ENCODE measurements around the gene SMAD6. TPM values are rescaled to one million over a fixed set of nuclear protein-coding genes. Genes with fewer than 3 reads are reported as not detected.

SMAD6 gene
- total and polyA plus RNA-seq, 10 of the 15 experiments (the other 5 are each of a cell fraction or from before 2014, with no cell fraction given): under 0.01 to 0.10 (median 0.03) TPM; not detected in 7

- POLR2A ChIA-PET: no interaction called here
- in situ Hi-C loops (cut with MboI) (no loop called here), intact Hi-C loops (cut with micrococcal nuclease; ENCODE audit: unreplicated experiment) (no loop called here)
- 31% methylated on average over 4 of the region's 4 CpGs for WGBS (ENCODE audit: insufficient coverage, insufficient replicate concordance, low lambda C conversion rate, missing lambda C conversion rate)
- FAIRE-seq (no peak), ATAC-seq (no peak), DNase-seq (ENCODE audit: low read depth, low spot score) (no peak)
- Histone ChIP-seq H3K4me1 (ENCODE audit: control insufficient read depth, insufficient read depth, low read length) (no peaks in the 10 kb centered on the region), H3K36me3 (ENCODE audit: control insufficient read depth in 2 of 2, insufficient read depth in 2 of 2, low read length in 1 of 2) (no peaks in the 10 kb centered on the region), H3K4me3 (no peak overlapping the region), H4K20me1 (ENCODE audit: control insufficient read depth, insufficient read depth) (no peaks in the 10 kb centered on the region), H3K9ac (ENCODE audit: control insufficient read depth, insufficient read depth, low read length) (no peak overlapping the region), H3K27ac (ENCODE audit: control insufficient read depth, insufficient read depth) (no peak overlapping the region), H3K4me2 (ENCODE audit: control insufficient read depth, insufficient read depth) (no peak overlapping the region), H3K27me3 (replicated peaks in 1 of 2; ENCODE audit: control insufficient read depth in 2 of 2, insufficient read depth in 2 of 2, low read length in 1 of 2) (no peaks in the 10 kb centered on the region), H2AFZ (ENCODE audit: control insufficient read depth, low read depth, low read length) (no peak overlapping the region), H3K9me3 (replicated peaks; ENCODE audit: control insufficient read depth, insufficient read depth, low read length) (no peaks in the 10 kb centered on the region), H3K79me2 (ENCODE audit: control insufficient read depth, insufficient read depth, low read length) (no peaks in the 10 kb centered on the region)
- no TSS peak for BruUV-seq (replicated peaks)
- CTCF ChIA-PET: interaction anchor here (1.2 kb wide), 1 partner anchor 44 kb away, joined by 3 read pairs; no protein-coding TSS in a partner anchor
- RAD21 ChIA-PET (ENCODE audit: unreplicated experiment): no interaction called here
- SMC1A ChIA-PET (ENCODE audit: uncharacterized antibody, unreplicated experiment): interaction anchor here (1.1 kb wide), 1 partner anchor 43 kb away, joined by 3 read pairs; no protein-coding TSS in a partner anchor
- no peak for TF ChIP-seq TBL1XR1 (IDR thresholded peaks at IDR 0.05; ENCODE audit: low read depth, low read length)
- TF ChIP-seq IRF4 (IDR thresholded peaks at IDR 0.05; ENCODE audit: low read depth, low read length): no peak
- TF ChIP-seq ZSCAN29 (IDR thresholded peaks at IDR 0.05): no peak
- no peak for TF ChIP-seq ZBED1 (IDR thresholded peaks at IDR 0.05; ENCODE audit: borderline replicate concordance)
- TF ChIP-seq RUNX3 (IDR thresholded peaks at IDR 0.05; ENCODE audit: low read length): no peak
- TF ChIP-seq RFX5 (IDR thresholded peaks at IDR 0.05; ENCODE audit: low read depth, low read length): no peak
- TF ChIP-seq ATF7 (IDR thresholded peaks at IDR 0.05; ENCODE audit: low read depth): no peak
- no peak for TF ChIP-seq ZNF622 (IDR thresholded peaks at IDR 0.05)
- TF ChIP-seq RBBP5 (conservative IDR thresholded peaks at IDR 0.05): no peak
- TF ChIP-seq EED (IDR thresholded peaks at IDR 0.05; ENCODE audit: low read depth): no peak
- no peak for TF ChIP-seq MYB (IDR thresholded peaks at IDR 0.05; ENCODE audit: borderline replicate concordance, low read depth, low read length)
- TF ChIP-seq RELB (IDR thresholded peaks at IDR 0.05; ENCODE audit: low read depth): no peak
- TF ChIP-seq, protein P1, sequence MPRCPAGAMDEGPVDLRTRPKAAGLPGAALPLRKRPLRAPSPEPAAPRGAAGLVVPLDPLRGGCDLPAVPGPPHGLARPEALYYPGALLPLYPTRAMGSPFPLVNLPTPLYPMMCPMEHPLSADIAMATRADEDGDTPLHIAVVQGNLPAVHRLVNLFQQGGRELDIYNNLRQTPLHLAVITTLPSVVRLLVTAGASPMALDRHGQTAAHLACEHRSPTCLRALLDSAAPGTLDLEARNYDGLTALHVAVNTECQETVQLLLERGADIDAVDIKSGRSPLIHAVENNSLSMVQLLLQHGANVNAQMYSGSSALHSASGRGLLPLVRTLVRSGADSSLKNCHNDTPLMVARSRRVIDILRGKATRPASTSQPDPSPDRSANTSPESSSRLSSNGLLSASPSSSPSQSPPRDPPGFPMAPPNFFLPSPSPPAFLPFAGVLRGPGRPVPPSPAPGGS (IDR thresholded peaks at IDR 0.05; ENCODE audit: borderline replicate concordance, insufficient read depth, low read depth, low read length, poor library complexity, severe bottlenecking): no peak
- no peak for TF ChIP-seq MTA3 (IDR thresholded peaks at IDR 0.05; ENCODE audit: borderline replicate concordance, low read length)
- TF ChIP-seq, protein P2, sequence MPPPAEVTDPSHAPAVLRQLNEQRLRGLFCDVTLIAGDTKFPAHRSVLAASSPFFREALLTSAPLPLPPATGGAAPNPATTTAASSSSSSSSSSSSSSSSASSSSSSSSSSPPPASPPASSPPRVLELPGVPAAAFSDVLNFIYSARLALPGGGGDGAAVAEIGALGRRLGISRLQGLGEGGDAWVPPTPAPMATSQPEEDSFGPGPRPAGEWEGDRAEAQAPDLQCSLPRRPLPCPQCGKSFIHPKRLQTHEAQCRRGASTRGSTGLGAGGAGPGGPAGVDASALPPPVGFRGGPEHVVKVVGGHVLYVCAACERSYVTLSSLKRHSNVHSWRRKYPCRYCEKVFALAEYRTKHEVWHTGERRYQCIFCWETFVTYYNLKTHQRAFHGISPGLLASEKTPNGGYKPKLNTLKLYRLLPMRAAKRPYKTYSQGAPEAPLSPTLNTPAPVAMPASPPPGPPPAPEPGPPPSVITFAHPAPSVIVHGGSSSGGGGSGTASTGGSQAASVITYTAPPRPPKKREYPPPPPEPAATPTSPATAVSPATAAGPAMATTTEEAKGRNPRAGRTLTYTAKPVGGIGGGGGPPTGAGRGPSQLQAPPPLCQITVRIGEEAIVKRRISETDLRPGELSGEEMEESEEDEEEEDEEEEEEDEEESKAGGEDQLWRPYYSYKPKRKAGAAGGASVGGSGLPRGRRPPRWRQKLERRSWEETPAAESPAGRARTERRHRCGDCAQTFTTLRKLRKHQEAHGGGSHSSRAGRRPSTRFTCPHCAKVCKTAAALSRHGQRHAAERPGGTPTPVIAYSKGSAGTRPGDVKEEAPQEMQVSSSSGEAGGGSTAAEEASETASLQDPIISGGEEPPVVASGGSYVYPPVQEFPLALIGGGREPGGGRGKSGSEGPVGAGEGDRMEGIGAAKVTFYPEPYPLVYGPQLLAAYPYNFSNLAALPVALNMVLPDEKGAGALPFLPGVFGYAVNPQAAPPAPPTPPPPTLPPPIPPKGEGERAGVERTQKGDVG (CRISPR knock-in tag; IDR thresholded peaks at IDR 0.05): no peak
- TF ChIP-seq RELA (IDR thresholded peaks at IDR 0.05; ENCODE audit: borderline replicate concordance, partially characterized antibody): no peak
- TF ChIP-seq TCF12 (IDR thresholded peaks at IDR 0.05; ENCODE audit: low read depth, low read length): no peak
These were observed 39.5 kb upstream of the SMAD6 start for GRCh38 chr15:66662522-66662921.

All from GM12878 (cell line).